ENCODE data around the gene PLCB3. TPM values are rescaled to one million over a fixed set of nuclear protein-coding genes. Genes with fewer than 3 reads are reported as not detected.
A peak's percentile ranks its signal among the peaks of the same experiment; 100 is the strongest.

PLCB3 gene
- total and polyA plus RNA-seq, 2 of the 13 experiments (the other 11 are each of a cell fraction or from before 2014, with no cell fraction given): 7.5 to 13.8 TPM

- TF ChIP-seq TFDP2 (CRISPR knock-in tag; IDR thresholded peaks at IDR 0.05) (peak; percentile 50), AFF4 (CRISPR knock-in tag; IDR thresholded peaks at IDR 0.05) (no peak), NR2C2 (CRISPR knock-in tag; IDR thresholded peaks at IDR 0.05; ENCODE audit: borderline replicate concordance) (peak; percentile 16; the same call in 1 of the 2 replicates), ZNF784 (CRISPR knock-in tag; IDR thresholded peaks at IDR 0.05; ENCODE audit: borderline replicate concordance) (no peak), TIGD3 (CRISPR knock-in tag; IDR thresholded peaks at IDR 0.05; ENCODE audit: borderline replicate concordance) (no peak), TRIM24 (CRISPR knock-in tag; IDR thresholded peaks at IDR 0.05) (no peak), GZF1 (CRISPR knock-in tag; IDR thresholded peaks at IDR 0.05) (no peak), IKZF1 (IDR thresholded peaks at IDR 0.05) (no peak), IRF2 (CRISPR knock-in tag; IDR thresholded peaks at IDR 0.05) (no peak), ZNF619 (CRISPR knock-in tag; IDR thresholded peaks at IDR 0.05) (no peak)
- TF ChIP-seq, protein P1, sequence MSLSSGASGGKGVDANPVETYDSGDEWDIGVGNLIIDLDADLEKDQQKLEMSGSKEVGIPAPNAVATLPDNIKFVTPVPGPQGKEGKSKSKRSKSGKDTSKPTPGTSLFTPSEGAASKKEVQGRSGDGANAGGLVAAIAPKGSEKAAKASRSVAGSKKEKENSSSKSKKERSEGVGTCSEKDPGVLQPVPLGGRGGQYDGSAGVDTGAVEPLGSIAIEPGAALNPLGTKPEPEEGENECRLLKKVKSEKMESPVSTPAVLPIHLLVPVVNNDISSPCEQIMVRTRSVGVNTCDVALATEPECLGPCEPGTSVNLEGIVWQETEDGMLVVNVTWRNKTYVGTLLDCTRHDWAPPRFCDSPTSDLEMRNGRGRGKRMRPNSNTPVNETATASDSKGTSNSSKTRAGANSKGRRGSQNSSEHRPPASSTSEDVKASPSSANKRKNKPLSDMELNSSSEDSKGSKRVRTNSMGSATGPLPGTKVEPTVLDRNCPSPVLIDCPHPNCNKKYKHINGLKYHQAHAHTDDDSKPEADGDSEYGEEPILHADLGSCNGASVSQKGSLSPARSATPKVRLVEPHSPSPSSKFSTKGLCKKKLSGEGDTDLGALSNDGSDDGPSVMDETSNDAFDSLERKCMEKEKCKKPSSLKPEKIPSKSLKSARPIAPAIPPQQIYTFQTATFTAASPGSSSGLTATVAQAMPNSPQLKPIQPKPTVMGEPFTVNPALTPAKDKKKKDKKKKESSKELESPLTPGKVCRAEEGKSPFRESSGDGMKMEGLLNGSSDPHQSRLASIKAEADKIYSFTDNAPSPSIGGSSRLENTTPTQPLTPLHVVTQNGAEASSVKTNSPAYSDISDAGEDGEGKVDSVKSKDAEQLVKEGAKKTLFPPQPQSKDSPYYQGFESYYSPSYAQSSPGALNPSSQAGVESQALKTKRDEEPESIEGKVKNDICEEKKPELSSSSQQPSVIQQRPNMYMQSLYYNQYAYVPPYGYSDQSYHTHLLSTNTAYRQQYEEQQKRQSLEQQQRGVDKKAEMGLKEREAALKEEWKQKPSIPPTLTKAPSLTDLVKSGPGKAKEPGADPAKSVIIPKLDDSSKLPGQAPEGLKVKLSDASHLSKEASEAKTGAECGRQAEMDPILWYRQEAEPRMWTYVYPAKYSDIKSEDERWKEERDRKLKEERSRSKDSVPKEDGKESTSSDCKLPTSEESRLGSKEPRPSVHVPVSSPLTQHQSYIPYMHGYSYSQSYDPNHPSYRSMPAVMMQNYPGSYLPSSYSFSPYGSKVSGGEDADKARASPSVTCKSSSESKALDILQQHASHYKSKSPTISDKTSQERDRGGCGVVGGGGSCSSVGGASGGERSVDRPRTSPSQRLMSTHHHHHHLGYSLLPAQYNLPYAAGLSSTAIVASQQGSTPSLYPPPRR (CRISPR knock-in tag; IDR thresholded peaks at IDR 0.05; ENCODE audit: borderline replicate concordance): peak; percentile 70
- TF ChIP-seq, protein P2, sequence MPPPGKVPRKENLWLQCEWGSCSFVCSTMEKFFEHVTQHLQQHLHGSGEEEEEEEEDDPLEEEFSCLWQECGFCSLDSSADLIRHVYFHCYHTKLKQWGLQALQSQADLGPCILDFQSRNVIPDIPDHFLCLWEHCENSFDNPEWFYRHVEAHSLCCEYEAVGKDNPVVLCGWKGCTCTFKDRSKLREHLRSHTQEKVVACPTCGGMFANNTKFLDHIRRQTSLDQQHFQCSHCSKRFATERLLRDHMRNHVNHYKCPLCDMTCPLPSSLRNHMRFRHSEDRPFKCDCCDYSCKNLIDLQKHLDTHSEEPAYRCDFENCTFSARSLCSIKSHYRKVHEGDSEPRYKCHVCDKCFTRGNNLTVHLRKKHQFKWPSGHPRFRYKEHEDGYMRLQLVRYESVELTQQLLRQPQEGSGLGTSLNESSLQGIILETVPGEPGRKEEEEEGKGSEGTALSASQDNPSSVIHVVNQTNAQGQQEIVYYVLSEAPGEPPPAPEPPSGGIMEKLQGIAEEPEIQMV (CRISPR knock-in tag; IDR thresholded peaks at IDR 0.05; ENCODE audit: low read depth): no peak
Observed at GRCh38 chr11:64317961-64318765, 66.8 kb downstream of the PLCB3 start, which contains the start of gene PRDX5 (continued).
